Activated CD8-positive, alpha-beta memory T cell treated with anti-CD3 and anti-CD28 coated beads, Interleukin-2, amount 50 U/mL, for 4 hours (primary cell): ENCODE data around the gene HIVEP2.

Experiments
- DNase-seq: peaks from one replicate; pipeline ENCODE4 v3.0.0-alpha.2; 2020

Gene HIVEP2

DNA sequence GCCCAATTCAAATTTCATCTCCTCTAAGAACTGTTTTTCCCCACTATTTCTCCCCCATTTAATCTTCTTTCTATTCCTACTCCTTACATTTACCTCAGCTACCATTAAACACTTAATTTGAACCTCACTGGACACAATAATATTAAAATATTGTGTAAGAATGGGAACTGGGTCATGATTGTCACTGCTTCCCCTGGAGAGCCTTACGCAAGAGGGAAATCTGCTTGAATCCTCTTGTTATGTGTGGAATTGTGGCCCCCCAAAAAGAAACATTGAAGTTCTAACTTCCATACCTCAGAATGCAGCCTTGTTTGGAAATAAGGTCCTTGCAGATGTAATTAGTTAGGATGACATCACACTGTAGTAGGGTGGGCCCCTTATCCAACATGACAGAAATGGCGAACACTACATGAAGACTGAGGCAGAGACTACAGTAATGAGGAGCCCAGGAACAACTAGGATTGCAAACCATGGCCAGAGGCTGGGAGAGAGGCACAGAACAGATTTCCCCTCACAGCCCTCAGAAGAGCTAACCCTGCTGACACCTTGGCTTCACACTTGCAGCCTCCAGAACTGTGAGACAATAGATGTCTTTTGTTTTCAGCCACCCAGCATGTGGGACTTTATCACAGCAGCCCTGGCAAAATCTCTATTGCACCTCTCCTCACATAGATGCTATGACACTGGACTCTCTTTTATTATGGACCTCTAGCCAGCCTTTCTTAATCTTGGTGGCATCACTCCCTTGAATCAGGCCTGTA is 29.9 kb downstream of the HIVEP2 start:
- no peak for DNase-seq

GRCh38 chr6:142914369-142914768 is 30.6 kb downstream of the HIVEP2 start:
- DNase-seq, result no peak

DNA sequence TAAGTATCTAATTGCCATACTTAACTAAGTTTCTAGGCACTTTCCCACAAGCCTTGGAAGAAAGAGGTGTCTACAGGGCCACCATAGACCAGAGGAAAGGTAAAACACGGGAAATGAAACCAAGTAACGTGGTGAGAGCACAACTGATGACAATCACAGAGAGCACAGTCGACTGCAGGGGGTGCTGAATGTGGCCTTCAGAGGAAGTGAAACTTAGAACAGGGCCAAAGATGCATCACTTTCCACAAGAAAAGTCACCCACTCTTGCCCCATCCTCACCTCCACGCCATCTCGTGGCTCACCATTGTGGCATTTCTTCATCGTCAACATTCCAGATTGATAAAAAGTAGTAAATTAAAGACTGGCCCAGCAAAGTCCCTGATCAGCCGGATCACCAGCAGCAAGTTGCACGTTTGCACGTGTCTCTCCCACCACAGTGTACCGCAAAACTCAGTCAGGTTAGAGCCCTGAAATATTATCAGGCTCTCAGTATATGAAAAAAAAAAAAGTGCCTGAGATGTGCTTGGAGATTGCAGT is 31.4 kb downstream of the HIVEP2 start:
- peak; percentile 68 for DNase-seq

DNA sequence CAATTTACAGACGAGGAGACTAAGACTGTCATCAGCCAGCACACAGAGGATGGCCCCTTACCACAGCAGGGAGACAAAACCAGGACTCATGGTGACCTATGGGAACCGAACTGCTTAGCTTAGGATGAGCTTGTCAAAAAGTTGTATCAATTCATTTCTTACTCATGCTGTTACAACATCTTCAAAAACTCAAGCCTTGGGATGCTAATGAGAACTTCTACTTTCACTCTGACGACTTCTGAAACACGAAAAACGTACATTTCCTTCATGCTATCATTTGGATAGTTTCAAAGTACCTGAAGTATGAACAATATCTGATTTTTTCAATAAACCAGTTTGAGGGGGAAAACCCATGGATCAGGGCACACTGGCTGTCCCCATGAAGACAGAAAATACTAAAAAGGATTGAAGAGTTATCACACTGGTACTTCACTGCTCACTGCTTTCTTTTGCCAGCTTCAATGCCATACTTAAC is 31.9 kb downstream of the HIVEP2 start:
- DNase-seq, result no peak

DNA sequence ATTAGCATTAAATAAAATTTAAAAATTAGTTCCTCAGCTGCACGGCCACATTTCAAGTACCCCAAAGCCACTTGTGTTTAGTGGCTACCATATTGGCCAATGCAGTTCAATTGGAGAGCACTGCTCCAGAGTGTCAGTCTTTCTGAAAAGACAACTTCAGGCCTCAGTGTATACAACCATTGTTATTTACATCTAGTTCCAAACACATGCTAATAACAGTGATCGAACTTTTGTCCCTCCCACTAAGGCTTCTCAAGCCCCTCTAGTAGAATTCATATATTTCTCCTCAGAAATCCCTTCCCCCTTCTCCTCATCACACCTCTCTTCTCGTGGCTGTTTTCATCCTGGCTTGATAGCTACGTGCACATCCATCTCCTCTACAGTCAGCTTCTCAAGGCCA is 32.9 kb downstream of the HIVEP2 start:
- no peak for DNase-seq

DNA sequence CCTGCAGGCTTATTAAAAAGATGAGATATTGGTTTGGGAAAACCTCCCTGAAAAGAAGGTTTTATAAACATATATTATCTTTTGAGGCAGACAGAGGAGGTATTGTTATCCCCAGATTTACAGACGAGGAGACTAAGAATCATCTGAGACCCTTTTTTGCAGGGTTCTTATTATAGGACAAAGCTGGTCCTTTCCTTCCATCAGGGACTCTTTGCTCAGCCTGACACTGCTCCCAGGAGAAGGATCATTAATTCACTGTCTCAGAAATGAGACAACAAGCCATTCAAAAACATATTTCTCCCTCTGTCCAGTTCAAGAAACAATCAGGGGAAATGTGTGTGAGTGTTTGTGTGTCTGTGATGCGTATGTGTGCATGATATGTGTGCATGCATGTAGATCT is 33.5 kb downstream of the HIVEP2 start:
- DNase-seq, result no peak

- DNase-seq, result no peak
These were observed 35.3 kb downstream of the HIVEP2 start for GRCh38 chr6:142909686-142910085.

DNA sequence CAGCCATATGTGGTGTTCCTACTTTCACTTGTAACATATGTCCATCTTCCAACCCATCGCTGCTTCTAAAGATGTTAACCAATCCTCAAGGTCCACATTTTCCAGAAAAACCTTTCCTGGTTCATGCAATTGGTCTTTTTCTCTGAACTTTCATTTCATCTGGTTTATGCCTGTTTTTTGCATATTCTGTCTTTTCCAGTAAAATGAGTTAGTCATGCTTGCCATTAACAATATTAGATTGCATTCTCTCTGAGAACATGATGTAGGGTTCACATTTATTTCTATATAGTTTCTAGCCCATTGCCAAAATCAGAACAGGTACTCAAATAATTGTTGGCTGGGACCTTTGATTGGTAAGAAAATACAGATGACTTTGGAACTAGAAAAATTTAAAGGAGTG is 36.7 kb downstream of the HIVEP2 start:
- DNase-seq, result no peak

GRCh38 chr6:142907544-142907943 is 37.4 kb downstream of the HIVEP2 start:
- DNase-seq, result no peak

- DNase-seq, result no peak
These were observed 38.0 kb downstream of the HIVEP2 start for GRCh38 chr6:142906945-142907470.

GRCh38 chr6:142903812-142904211 is 41.2 kb downstream of the HIVEP2 start:
- no peak for DNase-seq

DNA sequence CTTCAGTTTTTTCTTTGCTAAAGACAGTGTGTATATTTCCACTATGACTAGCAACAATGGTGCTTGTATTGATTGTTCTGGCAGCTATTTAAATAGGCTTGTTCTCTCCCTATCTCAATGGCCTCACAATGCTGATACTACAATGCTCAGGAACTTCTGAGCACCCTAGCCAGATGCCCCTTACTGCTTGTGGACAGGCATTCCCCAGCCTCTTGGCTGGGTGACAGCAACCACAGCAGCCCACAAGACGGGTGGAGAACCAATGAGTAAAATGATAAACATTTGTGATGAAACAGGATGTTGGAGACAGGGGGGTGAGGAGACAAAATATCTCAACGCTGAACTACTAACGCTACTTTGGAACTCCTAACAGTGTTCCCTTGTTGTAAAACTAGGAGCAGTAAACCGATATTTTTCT is 42.3 kb downstream of the HIVEP2 start:
- peak; percentile 68 for DNase-seq

GRCh38 chr6:142901611-142902010 is 43.4 kb downstream of the HIVEP2 start:
- DNase-seq, result no peak

GRCh38 chr6:142900227-142900971 is 44.6 kb downstream of the HIVEP2 start:
- peak; percentile 43 for DNase-seq

DNA sequence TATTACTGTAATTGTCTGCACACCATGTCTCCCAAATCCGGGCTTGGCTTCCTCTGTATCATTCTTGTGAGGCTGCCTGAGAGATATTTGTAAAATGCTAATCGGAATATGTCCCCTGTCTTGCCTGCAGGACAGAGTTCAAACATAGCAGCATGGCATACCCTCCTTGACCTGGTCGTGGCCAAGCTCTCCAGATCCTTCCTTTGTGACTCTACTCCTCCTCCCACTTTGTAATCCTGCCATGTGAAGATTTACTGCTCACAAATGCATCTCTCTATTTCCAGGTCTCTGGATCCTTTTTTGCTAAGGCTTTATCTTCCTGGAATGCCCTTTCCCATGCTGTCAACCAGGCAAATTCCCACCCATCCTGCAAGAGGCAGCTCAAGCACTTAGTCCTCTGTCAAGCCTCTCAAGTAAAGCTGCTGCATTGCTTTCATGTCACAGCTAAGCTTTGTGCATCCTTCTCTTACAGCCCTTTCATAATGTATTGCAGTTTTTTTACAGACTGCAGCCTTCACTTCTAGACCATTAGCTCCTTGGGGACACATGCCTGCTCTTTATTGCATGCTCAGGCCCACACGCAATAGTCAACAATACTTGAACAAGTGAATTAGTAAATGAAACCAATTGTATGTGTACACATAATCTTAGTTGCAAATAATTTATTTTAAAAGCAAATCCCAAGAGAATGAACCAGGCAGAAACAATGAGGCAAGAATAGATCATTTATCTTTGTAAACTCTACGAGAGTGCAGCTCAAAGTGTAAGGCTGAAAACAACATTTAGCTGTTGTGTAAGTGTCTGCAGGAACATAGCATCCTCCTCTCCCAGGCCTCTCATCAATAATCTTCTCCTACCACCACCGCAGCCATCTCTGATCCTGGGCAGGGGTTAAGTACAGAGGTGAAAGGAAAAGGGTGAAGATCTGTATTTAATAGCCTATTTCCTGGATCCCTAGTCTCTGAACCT is 45.8 kb downstream of the HIVEP2 start:
- no peak for DNase-seq

DNA sequence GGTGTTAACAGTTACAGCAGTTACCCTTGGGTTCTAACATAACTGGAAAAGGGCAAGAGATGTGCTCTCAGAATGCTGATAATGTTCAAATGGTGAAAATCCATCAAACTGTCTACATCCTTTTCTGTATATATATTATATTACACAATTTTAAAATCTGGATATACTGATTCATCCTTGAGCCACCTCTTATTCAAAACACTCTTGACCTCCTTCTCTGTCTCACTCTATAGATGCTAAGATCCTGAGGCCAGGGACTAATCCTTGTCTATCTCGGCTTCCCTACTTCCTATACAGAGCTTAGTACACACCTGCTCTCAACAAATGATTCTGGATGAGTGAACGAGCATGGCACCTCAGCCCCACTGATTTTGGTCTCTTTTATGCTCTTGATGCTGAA is 47.3 kb downstream of the HIVEP2 start:
- DNase-seq, result no peak

DNA sequence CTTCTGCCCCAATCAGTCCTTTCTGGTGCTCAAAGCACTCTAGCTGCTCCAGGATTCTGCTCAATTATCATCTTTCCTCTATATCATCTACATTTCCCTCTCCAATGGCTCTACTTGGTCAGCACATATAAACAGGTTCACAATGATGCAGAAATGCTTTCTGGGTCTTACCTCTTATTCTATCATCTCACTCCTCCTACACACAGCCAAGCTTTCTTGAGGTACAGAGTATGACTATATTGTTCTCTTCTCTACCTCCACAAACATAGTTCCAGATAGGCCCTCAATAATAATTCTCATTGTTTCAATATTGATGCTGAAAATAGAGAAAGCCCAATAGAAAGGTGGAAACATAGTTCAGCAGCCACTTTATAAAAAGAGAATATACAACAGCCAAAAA is 48.2 kb downstream of the HIVEP2 start:
- no peak for DNase-seq

GRCh38 chr6:142893088-142893487 is 51.9 kb downstream of the HIVEP2 start:
- no peak for DNase-seq

DNA sequence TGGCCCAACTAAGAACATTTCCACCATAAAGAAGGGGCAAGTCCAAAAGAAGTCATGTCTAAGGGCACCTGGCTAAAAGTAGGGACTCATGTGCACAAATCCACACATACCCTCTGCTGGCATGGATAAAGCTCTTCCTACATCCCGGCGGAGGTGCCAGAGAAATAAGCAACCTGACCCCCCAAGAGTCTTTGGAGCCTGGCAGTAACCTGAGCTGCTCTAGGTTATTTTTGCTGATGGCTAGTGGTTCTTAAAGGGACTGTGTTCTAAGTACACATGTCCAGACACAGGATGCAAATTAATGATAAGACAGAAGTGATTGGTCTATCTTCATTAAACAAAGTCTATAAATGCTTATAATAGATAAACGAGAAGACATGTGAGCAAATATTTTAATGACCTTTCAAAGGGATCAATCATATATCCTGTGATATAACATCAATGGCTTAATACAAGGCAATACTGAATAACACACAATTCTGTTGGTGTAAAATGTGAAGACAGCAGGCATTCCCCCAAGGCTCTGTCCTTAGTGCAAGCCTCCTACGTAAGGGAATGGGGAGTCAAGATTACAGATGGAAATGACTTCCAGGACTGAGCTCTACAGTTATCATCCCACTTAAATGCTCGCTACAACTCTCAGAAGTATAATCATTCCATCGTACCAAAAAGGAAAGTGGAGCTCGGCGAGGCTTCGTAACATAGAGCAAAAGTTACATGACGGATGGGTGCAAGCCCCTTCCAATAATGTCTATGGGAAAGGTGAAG is 52.5 kb downstream of the HIVEP2 start:
- no peak for DNase-seq

DNA sequence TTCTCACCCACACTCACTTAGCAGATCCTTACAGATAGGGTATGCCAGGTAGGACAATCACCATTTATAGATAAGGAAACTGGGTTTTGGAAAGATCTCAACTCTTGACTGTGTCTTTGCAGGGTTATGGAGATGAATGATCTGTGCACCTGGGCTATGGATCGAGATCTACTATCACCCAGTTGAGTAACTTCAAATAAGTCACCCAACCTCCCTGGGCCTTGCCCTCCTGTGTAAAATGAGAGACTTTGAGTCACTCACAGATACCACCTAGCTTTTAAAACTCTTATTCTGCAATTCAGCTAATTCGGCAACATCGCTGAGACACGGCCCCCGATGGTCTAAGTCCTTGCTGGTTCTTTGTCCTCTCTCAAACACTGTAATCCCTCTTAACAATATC is 53.5 kb downstream of the HIVEP2 start:
- DNase-seq, result no peak

GRCh38 chr6:142888456-142888855 is 56.5 kb downstream of the HIVEP2 start:
- no peak for DNase-seq

DNA sequence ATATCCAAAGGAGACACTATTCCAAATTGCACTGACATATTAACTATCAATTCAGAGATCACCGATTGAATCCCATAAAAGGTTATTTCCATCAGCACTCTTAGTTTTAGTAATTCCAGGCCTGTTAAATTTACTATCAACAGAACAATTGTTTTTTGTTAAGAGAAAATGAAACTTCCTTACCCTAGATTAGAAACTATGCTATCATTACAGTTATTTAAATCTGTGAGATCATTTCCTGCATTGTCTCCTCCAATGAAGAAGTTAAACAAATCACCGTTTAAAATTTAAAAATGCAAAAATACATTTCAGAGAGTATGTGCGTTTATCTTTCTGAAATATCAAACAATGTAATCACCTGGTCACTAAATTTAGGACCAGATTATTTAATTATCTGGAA is 57.5 kb downstream of the HIVEP2 start:
- no peak for DNase-seq
